Liver (tissue), 9 donors: ENCODE data around the gene TRAF3IP3. TPM values are rescaled to one million over a fixed set of nuclear protein-coding genes. Genes with fewer than 3 reads are reported as not detected.
A peak's percentile ranks its signal among the peaks of the same experiment; 100 is the strongest.

ENCODE experiments used
- DNase-seq: peaks from one replicate; pipeline ENCODE4 v3.0.0-alpha.2; 2017; ENCODE audit warnings: low spot score
- H3K27ac ChIP-seq, 2 donors: one replicate each; pipeline ENCODE4 v1.7.0; 2013; ENCODE audit warnings: inconsistent platforms in 2 of 2, low read length in 2 of 2, control low read depth in 1 of 2, low read depth in 1 of 2, mild to moderate bottlenecking in 1 of 2
- H3K27me3 ChIP-seq, 4 donors: one replicate each; pipeline versions ENCODE4 v1.6.1 to v1.7.0; 2013; ENCODE audit warnings: low read length in 3 of 4, inconsistent platforms in 1 of 4, mild to moderate bottlenecking in 1 of 4, moderate library complexity in 1 of 4; ENCODE audit not compliant: control insufficient read depth in 4 of 4, insufficient read depth in 4 of 4
- H3K36me3 ChIP-seq, 4 donors: one replicate each; pipeline versions ENCODE4 v1.6.1 to v1.7.0; 2013; ENCODE audit warnings: low read length in 3 of 4, mild to moderate bottlenecking in 3 of 4, low read depth in 1 of 4, moderate library complexity in 1 of 4; ENCODE audit not compliant: control insufficient read depth in 4 of 4, insufficient read depth in 3 of 4
- H3K4me1 ChIP-seq, 4 donors: one replicate each; pipeline versions ENCODE4 v1.6.1 to v1.7.0; 2013; ENCODE audit warnings: low read length in 3 of 4, mild to moderate bottlenecking in 3 of 4, moderate library complexity in 1 of 4; ENCODE audit not compliant: control insufficient read depth in 4 of 4, insufficient read depth in 4 of 4
- H3K4me3 ChIP-seq, 3 donors: one replicate each; pipeline versions ENCODE4 v1.6.1 to v1.7.0; 2013; ENCODE audit warnings: low read length in 3 of 3, control low read depth in 1 of 3, low read depth in 1 of 3, mild to moderate bottlenecking in 1 of 3
- H3K9ac ChIP-seq, 2 donors: one replicate each; pipeline ENCODE4 v1.7.0; 2013; ENCODE audit warnings: low read length in 2 of 2, mild to moderate bottlenecking in 2 of 2, moderate library complexity in 2 of 2, control low read depth in 1 of 2, low read depth in 1 of 2
- H3K9me3 ChIP-seq, 4 donors: one replicate each; pipeline versions ENCODE4 v1.6.1 to v1.7.0; 2013; ENCODE audit warnings: low read length in 3 of 4; ENCODE audit not compliant: control insufficient read depth in 4 of 4
- CTCF ChIP-seq: fragments of 150-350 bp; IDR thresholded peaks from 2 replicates; pipeline ENCODE4 v1.5.1; 2017; ENCODE audit warnings: improper control_type of control experiment, low read depth, low read length; ENCODE audit not compliant: missing input control
- EGR1 ChIP-seq, 2 donors: IDR thresholded peaks; 2 replicates each; pipeline ENCODE4 v1.6.1; 2016 to 2018; ENCODE audit warnings: antibody characterized with exemption in 2 of 2, low read depth in 2 of 2
- FOXA1 ChIP-seq: IDR thresholded peaks from 2 replicates; pipeline ENCODE4 v1.6.1; 2016; ENCODE audit warnings: antibody characterized with exemption
- FOXA2 ChIP-seq: IDR thresholded peaks from 2 replicates; pipeline ENCODE4 v1.6.1; 2016; ENCODE audit warnings: antibody characterized with exemption
- GABPA ChIP-seq, 2 donors: IDR thresholded peaks in 1 of 2; conservative IDR thresholded peaks in 1 of 2; 2 replicates each; pipeline ENCODE4 v1.6.1; 2016; ENCODE audit warnings: antibody characterized with exemption in 2 of 2, mild to moderate bottlenecking in 1 of 2, moderate library complexity in 1 of 2
- HNF4A ChIP-seq, 2 donors: conservative IDR thresholded peaks; 2 replicates each; pipeline ENCODE4 v1.6.1; 2016; ENCODE audit warnings: antibody characterized with exemption in 2 of 2, mild to moderate bottlenecking in 2 of 2
- HNF4G ChIP-seq: IDR thresholded peaks from 2 replicates; pipeline ENCODE4 v1.6.1; 2016; ENCODE audit warnings: antibody characterized with exemption
- JUND ChIP-seq, 2 donors: IDR thresholded peaks; 2 replicates each; pipeline ENCODE4 v1.6.1; 2016; ENCODE audit warnings: antibody characterized with exemption in 2 of 2
- MAX ChIP-seq: IDR thresholded peaks from 2 replicates; pipeline ENCODE4 v1.6.1; 2016; ENCODE audit warnings: antibody characterized with exemption
- NR2F2 ChIP-seq: IDR thresholded peaks from 2 replicates; pipeline ENCODE4 v1.6.1; 2016; ENCODE audit warnings: antibody characterized with exemption
- RAD21 ChIP-seq, 2 donors: IDR thresholded peaks; 2 replicates each; pipeline ENCODE4 v1.6.1; 2016; ENCODE audit warnings: antibody characterized with exemption in 2 of 2, mild to moderate bottlenecking in 2 of 2
- REST ChIP-seq: IDR thresholded peaks from 2 replicates; pipeline ENCODE4 v1.6.1; 2016; ENCODE audit warnings: antibody characterized with exemption, mild to moderate bottlenecking
- RXRA ChIP-seq, 2 donors: IDR thresholded peaks; 2 replicates each; pipeline ENCODE4 v1.6.1; 2017 to 2018; ENCODE audit warnings: antibody characterized with exemption in 2 of 2, mild to moderate bottlenecking in 1 of 2
- SP1 ChIP-seq: IDR thresholded peaks from 2 replicates; pipeline ENCODE4 v1.6.1; 2018; ENCODE audit warnings: antibody characterized with exemption, mild to moderate bottlenecking
- TAF1 ChIP-seq: conservative IDR thresholded peaks from 2 replicates; pipeline ENCODE4 v1.6.1; 2016; ENCODE audit warnings: antibody characterized with exemption, mild to moderate bottlenecking
- YY1 ChIP-seq: IDR thresholded peaks from 2 replicates; pipeline ENCODE4 v1.6.1; 2016; ENCODE audit warnings: antibody characterized with exemption, mild to moderate bottlenecking
- WGBS: extraction: QIAGEN DNeasy Blood & Tissue Kit; methylation state at CpG from one replicate; pipeline ENCODE4 v1.1.7; 2013; 5-methylcytosine and 5-hydroxymethylcytosine counted together
- polyA plus RNA-seq, 2 donors: library from polyadenylated mRNA; stranded (reverse) in 1 of 2; unstranded in 1 of 2; fragments of 200-250 nt in 1 of 2; fragments of >200 nt in 1 of 2; fragmentation: Nextera tagmentation in 1 of 2; extraction: Ambion mirVana in 1 of 2; gene quantifications; one replicate each; pipeline versions ENCODE4 v1.2.1 to v1.2.3, GENCODE V29; 2013 to 2015
- total RNA-seq, 2 donors: library from RNA; depleted of rRNA; stranded (reverse); fragments of >200 nt; gene quantifications; one replicate each; pipeline ENCODE4 v1.2.3, GENCODE V29; 2014
- TF ChIP-seq, protein P1 (sequence below): IDR thresholded peaks from 2 replicates; pipeline ENCODE4 v1.6.1; 2016; ENCODE audit warnings: antibody characterized with exemption
- TF ChIP-seq, protein P2 (sequence below): IDR thresholded peaks from 2 replicates; pipeline ENCODE4 v1.6.1; 2016; ENCODE audit warnings: antibody characterized with exemption
- donor health status: healthy.
- donor health status: healthy.
- donor health status: healthy.
- donor health status: healthy.
- donor health status: healthy.

Gene TRAF3IP3
- total and polyA plus RNA-seq, 4 donors = 0.87 to 3.4 (median 2.2) TPM

- H3K4me1 ChIP-seq = peaks cover 7 to 60% (median 43%) of the 10 kb centered on the region in 4 donors
- no peak overlapping the region for H3K27ac ChIP-seq
- no peaks in the 10 kb centered on the region for H3K9me3 ChIP-seq
- peaks cover 0 to 37% (median 18%) of the 10 kb centered on the region in 4 donors for H3K36me3 ChIP-seq
- no peak for DNase-seq
- H3K4me3 ChIP-seq = no peak overlapping the region
- 81% methylated on average over 10 of the region's 10 CpGs for WGBS
- TF ChIP-seq, protein P1, sequence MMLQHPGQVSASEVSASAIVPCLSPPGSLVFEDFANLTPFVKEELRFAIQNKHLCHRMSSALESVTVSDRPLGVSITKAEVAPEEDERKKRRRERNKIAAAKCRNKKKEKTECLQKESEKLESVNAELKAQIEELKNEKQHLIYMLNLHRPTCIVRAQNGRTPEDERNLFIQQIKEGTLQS = no peak
- TF ChIP-seq, protein P2, sequence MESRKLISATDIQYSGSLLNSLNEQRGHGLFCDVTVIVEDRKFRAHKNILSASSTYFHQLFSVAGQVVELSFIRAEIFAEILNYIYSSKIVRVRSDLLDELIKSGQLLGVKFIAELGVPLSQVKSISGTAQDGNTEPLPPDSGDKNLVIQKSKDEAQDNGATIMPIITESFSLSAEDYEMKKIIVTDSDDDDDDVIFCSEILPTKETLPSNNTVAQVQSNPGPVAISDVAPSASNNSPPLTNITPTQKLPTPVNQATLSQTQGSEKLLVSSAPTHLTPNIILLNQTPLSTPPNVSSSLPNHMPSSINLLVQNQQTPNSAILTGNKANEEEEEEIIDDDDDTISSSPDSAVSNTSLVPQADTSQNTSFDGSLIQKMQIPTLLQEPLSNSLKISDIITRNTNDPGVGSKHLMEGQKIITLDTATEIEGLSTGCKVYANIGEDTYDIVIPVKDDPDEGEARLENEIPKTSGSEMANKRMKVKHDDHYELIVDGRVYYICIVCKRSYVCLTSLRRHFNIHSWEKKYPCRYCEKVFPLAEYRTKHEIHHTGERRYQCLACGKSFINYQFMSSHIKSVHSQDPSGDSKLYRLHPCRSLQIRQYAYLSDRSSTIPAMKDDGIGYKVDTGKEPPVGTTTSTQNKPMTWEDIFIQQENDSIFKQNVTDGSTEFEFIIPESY = no peak
- no peak for TF ChIP-seq GABPA (IDR thresholded peaks at IDR 0.05 in 1 of 2, conservative IDR thresholded peaks at IDR 0.05 in 1 of 2)
- peak; percentile 93 for TF ChIP-seq HNF4A (conservative IDR thresholded peaks at IDR 0.05)
- no peak for TF ChIP-seq RAD21 (IDR thresholded peaks at IDR 0.05)
- no peak for TF ChIP-seq MAX
- no peak for TF ChIP-seq JUND (IDR thresholded peaks at IDR 0.05)
- peak; percentile 84 for TF ChIP-seq SP1
- TF ChIP-seq FOXA1 = no peak
- no peak for TF ChIP-seq CTCF
- TF ChIP-seq NR2F2 = no peak
- no peak for TF ChIP-seq TAF1
- TF ChIP-seq FOXA2 = no peak
- peak; percentile 82 for TF ChIP-seq HNF4G
- TF ChIP-seq RXRA (IDR thresholded peaks at IDR 0.05) = peak; percentile 45
- TF ChIP-seq REST = no peak
- TF ChIP-seq YY1 = peak; percentile 49
- no peak for TF ChIP-seq EGR1 (IDR thresholded peaks at IDR 0.05; ENCODE audit: low read depth in 2 of 2)
- H3K9ac ChIP-seq = no peak overlapping the region
- H3K27me3 ChIP-seq = no peaks in the 10 kb centered on the region
Observed at GRCh38 chr1:209790286-209791193, 34.7 kb downstream of the TRAF3IP3 start.
